Measurements from ENCODE around the gene TNPO2.
A peak's percentile ranks its signal among the peaks of the same experiment; 100 is the strongest.
"Not testable (repeated sequence)": the region's sequence is repeated elsewhere in the genome, so short reads cannot be mapped to it uniquely, and the experiment has no call there.

Gene TNPO2

GRCh38 chr19:12705169-12705568, 18.6 kb downstream of the TNPO2 start:
- no peak for DNase-seq (ENCODE audit: low spot score)

GRCh38 chr19:12703046-12703445, 20.7 kb downstream of the TNPO2 start:
- peak; percentile 53 for DNase-seq (ENCODE audit: low spot score)

GRCh38 chr19:12701596-12702282, 22.0 kb downstream of the TNPO2 start:
- no peak for DNase-seq (ENCODE audit: low spot score)

- DNase-seq (ENCODE audit: low spot score) = no peak
Measured at GRCh38 chr19:12698138-12698537, 25.6 kb downstream of the TNPO2 start.

- DNase-seq (ENCODE audit: low spot score) = not testable (repeated sequence)
Measured at GRCh38 chr19:12697425-12697824, 26.3 kb downstream of the TNPO2 start.

GRCh38 chr19:12696366-12697335, 27.1 kb downstream of the TNPO2 start, which contains the start of gene FBXW9:
TSS of gene FBXW9 (minus strand) at chr19:12696631. CDS start at chr19:12696581, 50 bp downstream.
- DNase-seq (ENCODE audit: low spot score) = peak; percentile 96

GRCh38 chr19:12695997-12696365, 27.8 kb downstream of the TNPO2 start:
- DNase-seq (ENCODE audit: low spot score) = no peak

- no peak for DNase-seq (ENCODE audit: low spot score)
Measured at GRCh38 chr19:12695514-12695913, 28.2 kb downstream of the TNPO2 start.

- no peak for DNase-seq (ENCODE audit: low spot score)
Measured at GRCh38 chr19:12695096-12695495, 28.6 kb downstream of the TNPO2 start.

GRCh38 chr19:12694641-12695040, 29.1 kb downstream of the TNPO2 start:
- DNase-seq (ENCODE audit: low spot score) = no peak

- no peak for DNase-seq (ENCODE audit: low spot score)
Measured at GRCh38 chr19:12692960-12693359, 30.8 kb downstream of the TNPO2 start.

- no peak for DNase-seq (ENCODE audit: low spot score)
Measured at GRCh38 chr19:12689581-12690216, 34.0 kb downstream of the TNPO2 start.

- DNase-seq (ENCODE audit: low spot score) = no peak
Measured at GRCh38 chr19:12689012-12689411, 34.7 kb downstream of the TNPO2 start.

GRCh38 chr19:12687496-12688196, 36.1 kb downstream of the TNPO2 start, which contains the start of gene GNG14:
TSS of gene GNG14 (plus strand) at chr19:12687998. CDS start at chr19:12688049, 51 bp downstream.
- DNase-seq (ENCODE audit: low spot score) = no peak

- DNase-seq (ENCODE audit: low spot score) = no peak
Measured at GRCh38 chr19:12685831-12686230, 37.9 kb downstream of the TNPO2 start.

- peak; percentile 95 for DNase-seq (ENCODE audit: low spot score)
Measured at GRCh38 chr19:12681074-12681987, 42.4 kb downstream of the TNPO2 start, which contains the start of gene DHPS. TSS of gene DHPS (minus strand) at chr19:12681880. CDS start at chr19:12681766, 114 bp downstream.

- no peak for DNase-seq (ENCODE audit: low spot score)
Measured at GRCh38 chr19:12680034-12680433, 43.7 kb downstream of the TNPO2 start.

- DNase-seq (ENCODE audit: low spot score) = not testable (repeated sequence)
Measured at GRCh38 chr19:12678039-12678438, 45.7 kb downstream of the TNPO2 start.

GRCh38 chr19:12676928-12677327, 46.8 kb downstream of the TNPO2 start:
- DNase-seq (ENCODE audit: low spot score) = no peak

GRCh38 chr19:12676384-12676792, 47.3 kb downstream of the TNPO2 start:
- peak; percentile 89 for DNase-seq (ENCODE audit: low spot score)

GRCh38 chr19:12675940-12676339, 47.8 kb downstream of the TNPO2 start:
- no peak for DNase-seq (ENCODE audit: low spot score)

All from GM03348 (cell line).